Common myeloid progenitor, CD34-positive (primary cell): ENCODE measurements around the gene SLTM.

Experiments
- CTCF ChIA-PET: fragments of 350-600 bp; sonication (Branson Sonifier 250); formaldehyde crosslinking; loops from one replicate; lab custom pipeline; 2021; ENCODE audit warnings: antibody characterized with exemption; lab: Charles Lee
- POLR2A ChIA-PET: fragments of 350-600 bp; sonication (Branson Sonifier 250); formaldehyde crosslinking; loops from one replicate; lab custom pipeline; 2021; ENCODE audit warnings: antibody characterized with exemption; lab: Charles Lee
- DNase-seq, 3 donors: peaks; one replicate each; pipeline versions ENCODE4 v3.0.0 to v3.0.0-alpha.2; 2013
- H3K27ac ChIP-seq, 2 experiments: 1 replicate in 1 of 2; 2 replicates in 1 of 2; pipeline ENCODE4 v1.7.0; 2013; ENCODE audit warnings: inconsistent platforms in 2 of 2, low read length in 2 of 2, mild to moderate bottlenecking in 2 of 2, low read depth in 1 of 2, moderate library complexity in 1 of 2; ENCODE audit not compliant: severe bottlenecking in 2 of 2, insufficient read depth in 1 of 2, poor library complexity in 1 of 2
- H3K27me3 ChIP-seq, 5 experiments: replicated peaks in 2 of 5; 1 replicate in 3 of 5; 2 replicates in 2 of 5; pipeline versions ENCODE4 v1.6.1 to v1.7.0; 2013; ENCODE audit warnings: low read length in 4 of 5, mild to moderate bottlenecking in 2 of 5, moderate library complexity in 2 of 5, inconsistent platforms in 1 of 5; ENCODE audit not compliant: insufficient read depth in 5 of 5, control insufficient read depth in 4 of 5
- H3K36me3 ChIP-seq, 4 experiments: 1 replicate in 2 of 4; 2 replicates in 2 of 4; pipeline versions ENCODE4 v1.6.1 to v1.7.0; 2013; ENCODE audit warnings: low read length in 3 of 4, control low read depth in 1 of 4, mild to moderate bottlenecking in 1 of 4; ENCODE audit not compliant: control insufficient read depth in 4 of 4, insufficient read depth in 4 of 4
- H3K4me1 ChIP-seq, 4 experiments: 1 replicate in 3 of 4; 2 replicates in 1 of 4; pipeline versions ENCODE4 v1.6.1 to v1.7.1; 2013; ENCODE audit warnings: low read length in 3 of 4, mild to moderate bottlenecking in 3 of 4, control low read depth in 1 of 4, inconsistent platforms in 1 of 4, moderate library complexity in 1 of 4; ENCODE audit not compliant: control insufficient read depth in 4 of 4, insufficient read depth in 4 of 4; ENCODE audit errors: control extremely low read depth in 1 of 4
- H3K4me3 ChIP-seq, 7 experiments: 1 replicate in 4 of 7; 2 replicates in 3 of 7; pipeline versions ENCODE4 v1.5.1 to v1.7.0; 2013; ENCODE audit warnings: mild to moderate bottlenecking in 7 of 7, low read length in 6 of 7, moderate library complexity in 6 of 7, inconsistent platforms in 2 of 7, low read depth in 2 of 7, control low read depth in 1 of 7; ENCODE audit not compliant: insufficient read depth in 4 of 7, control insufficient read depth in 1 of 7; ENCODE audit errors: extremely low read depth in 1 of 7
- H3K9me3 ChIP-seq, 5 experiments: 1 replicate in 4 of 5; 2 replicates in 1 of 5; pipeline versions ENCODE4 v1.6.1 to v1.7.1; 2013; ENCODE audit warnings: low read length in 4 of 5, mild to moderate bottlenecking in 2 of 5, inconsistent platforms in 1 of 5, low read depth in 1 of 5, moderate library complexity in 1 of 5; ENCODE audit not compliant: control insufficient read depth in 4 of 5, insufficient read depth in 2 of 5; ENCODE audit errors: control extremely low read depth in 1 of 5
- WGBS: methylation state at CpG from one replicate; pipeline ENCODE4 v1.1.5; 2013; ENCODE audit not compliant: insufficient coverage; 5-methylcytosine and 5-hydroxymethylcytosine counted together

The SLTM gene

GRCh38 chr15:58882243-58882642 lies 51.2 kb downstream of the SLTM start:
- H3K36me3 ChIP-seq = peaks cover 22 to 92% (median 66%) of the 10 kb centered on the region in 4 experiments
- 100% methylated on average over 2 of the region's 4 CpGs for WGBS
- CTCF ChIA-PET = no interaction called here
- POLR2A ChIA-PET = interaction anchor here (0.7 kb wide), 1 partner anchor 9 kb away, joined by 6 read pairs; no protein-coding TSS in a partner anchor
- no peak overlapping the region for H3K27ac ChIP-seq
- DNase-seq = no peak
- no peak overlapping the region for H3K4me3 ChIP-seq
- H3K4me1 ChIP-seq = no peaks in the 10 kb centered on the region
- H3K9me3 ChIP-seq = no peaks in the 10 kb centered on the region
- H3K27me3 ChIP-seq = no peaks in the 10 kb centered on the region

- DNase-seq = no peak
- 100% methylated on average over 2 of the region's 3 CpGs for WGBS
- Histone ChIP-seq H3K4me3 (no peak overlapping the region), H3K4me1 (peaks cover 0 to 4% (median 0%) of the 10 kb centered on the region in 4 experiments), H3K36me3 (peaks cover 15 to 77% (median 57%) of the 10 kb centered on the region in 4 experiments), H3K9me3 (no peaks in the 10 kb centered on the region), H3K27me3 (no peaks in the 10 kb centered on the region), H3K27ac (no peak overlapping the region)
- CTCF ChIA-PET = no interaction called here
- POLR2A ChIA-PET = interaction anchor here (0.6 kb wide), 1 partner anchor 121 kb away, joined by 4 read pairs; no protein-coding TSS in a partner anchor
These were observed 53.2 kb downstream of the SLTM start for GRCh38 chr15:58880320-58880719.

GRCh38 chr15:58877999-58878825 lies 55.3 kb downstream of the SLTM start:
- no peaks in the 10 kb centered on the region for H3K9me3 ChIP-seq
- H3K27me3 ChIP-seq = no peaks in the 10 kb centered on the region
- no peak overlapping the region for H3K27ac ChIP-seq
- WGBS = 96% methylated on average over 7 of the region's 12 CpGs
- no peak overlapping the region for H3K4me3 ChIP-seq
- CTCF ChIA-PET = interaction anchor here (1.4 kb wide), 1 partner anchor 25 kb away, joined by 3 read pairs; no protein-coding TSS in a partner anchor
- POLR2A ChIA-PET = no interaction called here
- peaks cover 15 to 58% (median 41%) of the 10 kb centered on the region in 4 experiments for H3K36me3 ChIP-seq
- no peak for DNase-seq
- peaks cover 0 to 4% (median 0%) of the 10 kb centered on the region in 4 experiments for H3K4me1 ChIP-seq

- Histone ChIP-seq H3K27me3 (no peaks in the 10 kb centered on the region), H3K4me3 (no peak overlapping the region), H3K27ac (no peak overlapping the region), H3K4me1 (peaks cover 0 to 4% (median 0%) of the 10 kb centered on the region in 4 experiments), H3K9me3 (no peaks in the 10 kb centered on the region), H3K36me3 (peaks cover 10 to 42% (median 31%) of the 10 kb centered on the region in 4 experiments)
- no peak for DNase-seq
- WGBS = 100% methylated on average over 6 of the region's 7 CpGs
- ChIA-PET CTCF (interaction anchor here (1.0 kb wide), 1 partner anchor 14 kb away, joined by 3 read pairs; no protein-coding TSS in a partner anchor), POLR2A (no interaction called here)
These were observed 57.0 kb downstream of the SLTM start for GRCh38 chr15:58876306-58877106.

- peaks cover 0 to 4% (median 0%) of the 10 kb centered on the region in 4 experiments for H3K4me1 ChIP-seq
- ChIA-PET CTCF (no interaction called here), POLR2A (no interaction called here)
- H3K36me3 ChIP-seq = peaks cover 10 to 30% (median 25%) of the 10 kb centered on the region in 4 experiments
- H3K9me3 ChIP-seq = no peaks in the 10 kb centered on the region
- DNase-seq = no peak
- no peaks in the 10 kb centered on the region for H3K27me3 ChIP-seq
- no peak overlapping the region for H3K4me3 ChIP-seq
- no peak overlapping the region for H3K27ac ChIP-seq
These were observed 58.1 kb downstream of the SLTM start for GRCh38 chr15:58875343-58875742.

- no peak for DNase-seq
- Histone ChIP-seq H3K4me3 (no peak overlapping the region), H3K27ac (no peak overlapping the region), H3K4me1 (peaks cover 0 to 4% (median 0%) of the 10 kb centered on the region in 4 experiments), H3K9me3 (no peaks in the 10 kb centered on the region), H3K36me3 (peaks cover 2 to 11% (median 7%) of the 10 kb centered on the region in 4 experiments), H3K27me3 (no peaks in the 10 kb centered on the region)
- ChIA-PET POLR2A (interaction anchor here (1.1 kb wide), 1 partner anchor 9 kb away, joined by 6 read pairs; no protein-coding TSS in a partner anchor), CTCF (no interaction called here)
- no CpG with 5 or more reads among the region's 1 CpG for WGBS
These were observed 60.2 kb downstream of the SLTM start for GRCh38 chr15:58873267-58873666.
